HEK293 (cell line): ENCODE measurements around the gene PGAM5.

Source experiments
- CTCF ChIA-PET: fragments of 350-600 bp; formaldehyde crosslinking; extraction: SDS; loops from one replicate; lab custom pipeline; 2021; ENCODE audit warnings: antibody characterized with exemption; lab: Yijun Ruan, JAX
- POLR2A ChIA-PET: fragments of 300-600 bp; formaldehyde crosslinking; extraction: SDS; loops from one replicate; lab custom pipeline; 2020; ENCODE audit warnings: antibody characterized with exemption, inconsistent platforms; lab: Yijun Ruan, JAX
- H3K27ac ChIP-seq: fragments of 200-500 bp; sonication (Bioruptor generic); 2 replicates; pipeline ENCODE4 v1.5.1; 2014; ENCODE audit warnings: low read depth, low read length, control low read depth, inconsistent platforms; ENCODE audit errors: extremely low read depth
- H3K36me3 ChIP-seq, 2 experiments: fragments of 200-500 bp in 1 of 2; sonication (Bioruptor generic) in 1 of 2; 1 replicate in 1 of 2; 2 replicates in 1 of 2; pipeline ENCODE4 v1.5.1; 2014 to 2017; ENCODE audit warnings: inconsistent platforms in 2 of 2, low read length in 2 of 2; ENCODE audit not compliant: control insufficient read depth in 2 of 2, insufficient read depth in 1 of 2
- H3K4me1 ChIP-seq: fragments of 200-500 bp; sonication (Bioruptor generic); 2 replicates; pipeline ENCODE4 v1.5.1; 2014; ENCODE audit warnings: mild to moderate bottlenecking, low read length, inconsistent platforms; ENCODE audit not compliant: control insufficient read depth, insufficient read depth
- H3K4me3 ChIP-seq: 2 replicates; pipeline ENCODE4 v1.5.1; 2011; ENCODE audit warnings: low read depth, mild to moderate bottlenecking, control low read depth, low read length, moderate library complexity
- H3K9me3 ChIP-seq: fragments of 200-500 bp; sonication (Bioruptor generic); 2 replicates; pipeline ENCODE4 v1.5.1; 2014; ENCODE audit warnings: low read depth, low read length, inconsistent platforms; ENCODE audit not compliant: control insufficient read depth, insufficient read depth
- EGR2 ChIP-seq: fragments of 450-650 bp; formaldehyde crosslinking; IDR thresholded peaks from 2 replicates; pipeline ENCODE4 v1.5.1; 2016; ENCODE audit warnings: low read depth, missing biosample characterization, missing genetic modification characterization
- GLI2 ChIP-seq: fragments of 450-650 bp; formaldehyde crosslinking; IDR thresholded peaks from 2 replicates; pipeline ENCODE4; 2017; ENCODE audit warnings: missing biosample characterization, missing genetic modification characterization, low read depth, borderline replicate concordance
- KLF1 ChIP-seq: fragments of 450-650 bp; formaldehyde crosslinking; IDR thresholded peaks from 2 replicates; pipeline ENCODE4 v1.5.1; 2016; ENCODE audit warnings: missing biosample characterization, missing genetic modification characterization
- KLF8 ChIP-seq: fragments of 450-650 bp; formaldehyde crosslinking; IDR thresholded peaks from 2 replicates; pipeline ENCODE4 v1.5.1; 2016; ENCODE audit warnings: missing biosample characterization, missing genetic modification characterization
- SETDB1 ChIP-seq: IDR thresholded peaks from one replicate; pipeline ENCODE4 v1.6.1; 2017; ENCODE audit warnings: mild to moderate bottlenecking, low read length, moderate library complexity, mixed read lengths; ENCODE audit not compliant: insufficient read length
- ZFHX2 ChIP-seq: fragments of 450-650 bp; formaldehyde crosslinking; conservative IDR thresholded peaks from 2 replicates; pipeline ENCODE4 v1.5.1; 2016; ENCODE audit warnings: missing biosample characterization, missing genetic modification characterization
- ZFP3 ChIP-seq: fragments of 450-650 bp; formaldehyde crosslinking; IDR thresholded peaks from 2 replicates; pipeline ENCODE4 v1.5.1; 2016; ENCODE audit warnings: low read depth, missing biosample characterization, missing genetic modification characterization
- ZNF121 ChIP-seq: fragments of 450-650 bp; formaldehyde crosslinking; IDR thresholded peaks from 2 replicates; pipeline ENCODE4 v1.5.1; 2016; ENCODE audit warnings: missing biosample characterization, missing genetic modification characterization
- ZNF274 ChIP-seq, 2 experiments: fragments of 200-500 bp in 1 of 2; fragments of 450-650 bp in 1 of 2; sonication (Bioruptor generic) in 1 of 2; formaldehyde crosslinking in 1 of 2; IDR thresholded peaks; 2 replicates each; pipeline versions ENCODE4 v1.5.1 to v1.6.1; 2014 to 2016; ENCODE audit warnings: borderline replicate concordance in 1 of 2, inconsistent platforms in 1 of 2, low read length in 1 of 2, missing biosample characterization in 1 of 2, missing genetic modification characterization in 1 of 2
- ZNF426 ChIP-seq: fragments of 450-650 bp; formaldehyde crosslinking; IDR thresholded peaks from 2 replicates; pipeline ENCODE4 v1.5.1; 2017; ENCODE audit warnings: missing biosample characterization, missing genetic modification characterization, mild to moderate bottlenecking, inconsistent platforms, moderate library complexity
- ZNF548 ChIP-seq: fragments of 450-650 bp; formaldehyde crosslinking; IDR thresholded peaks from 2 replicates; pipeline ENCODE4 v1.5.1; 2016; ENCODE audit warnings: missing biosample characterization, missing genetic modification characterization
- TF ChIP-seq, protein P1 (sequence below): fragments of 450-650 bp; formaldehyde crosslinking; IDR thresholded peaks from 2 replicates; pipeline ENCODE4 v1.5.1; 2016; ENCODE audit warnings: missing biosample characterization, missing genetic modification characterization, low read depth
- TF ChIP-seq, protein P2 (sequence below): fragments of 450-650 bp; formaldehyde crosslinking; IDR thresholded peaks from 2 replicates; pipeline ENCODE4 v1.5.1; 2016; ENCODE audit warnings: missing biosample characterization, missing genetic modification characterization, borderline replicate concordance

Gene PGAM5

DNA sequence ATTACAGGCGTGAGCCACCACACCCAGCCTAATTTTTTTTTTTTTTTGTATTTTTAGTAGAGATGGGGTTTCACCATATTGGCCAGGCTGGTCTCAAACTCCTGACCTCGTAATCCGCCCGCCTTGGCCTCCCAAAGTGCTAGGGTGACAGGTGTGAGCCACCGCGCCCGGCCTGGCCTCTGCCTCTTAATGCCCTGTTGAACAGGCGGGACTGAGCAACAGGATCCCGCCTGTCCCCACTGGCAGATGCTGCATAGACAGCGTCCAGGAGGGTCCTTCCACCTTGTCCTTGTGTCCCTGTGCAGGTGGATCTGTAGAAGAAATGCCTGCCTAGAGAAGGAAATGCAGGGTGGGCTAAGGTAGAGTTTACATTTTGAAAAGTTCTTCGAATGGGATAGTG, 5.7 kb downstream of the PGAM5 start:
- TF ChIP-seq KLF1 (tag by site-specific recombination) = peak; percentile 57; the same call in 1 of the 2 replicates
- no peak for TF ChIP-seq GLI2 (tag by site-specific recombination)
- TF ChIP-seq, all 188 proteins: peak for 1
- Histone ChIP-seq H3K27ac (no peak overlapping the region), H3K36me3 (peaks cover 16 to 73% of the 10 kb centered on the region in 2 experiments; a peak in 2 of 3 replicates), H3K4me3 (no peak overlapping the region), H3K9me3 (no peaks in the 10 kb centered on the region), H3K4me1 (no peaks in the 10 kb centered on the region)
- ChIA-PET CTCF (no interaction called here), POLR2A (no interaction called here)

DNA sequence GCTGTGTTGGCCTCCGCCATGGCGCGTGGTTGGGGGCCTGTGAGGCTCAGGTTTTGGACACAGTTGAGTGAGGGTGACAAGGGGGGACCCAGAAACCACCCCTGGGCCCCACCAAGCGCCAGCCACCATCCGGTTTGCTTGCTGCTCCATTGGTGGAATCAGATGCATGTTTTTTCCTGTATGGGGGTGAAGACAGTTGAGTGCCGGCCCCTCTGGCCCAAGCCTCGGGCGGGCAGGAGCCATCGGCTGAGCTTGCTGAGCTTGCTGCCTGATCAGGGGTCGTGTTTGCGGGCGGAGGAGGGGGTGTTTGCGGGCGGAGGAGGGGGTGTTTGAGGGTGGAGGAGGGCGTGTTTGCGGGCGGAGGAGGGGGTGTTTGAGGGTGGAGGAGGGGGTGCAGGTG, 6.4 kb downstream of the PGAM5 start:
- TF ChIP-seq ZNF426 (tag by site-specific recombination) (no peak), SETDB1 (no peak), KLF1 (tag by site-specific recombination) (peak; percentile 99), ZNF121 (tag by site-specific recombination) (no peak), ZNF548 (no peak), ZFP3 (tag by site-specific recombination) (no peak), EGR2 (tag by site-specific recombination) (peak; percentile 74), KLF8 (tag by site-specific recombination) (peak; percentile 89), ZNF274 (IDR thresholded peaks at IDR 0.05; ENCODE audit: low read length) (no peak), ZNF274 (tag by site-specific recombination; IDR thresholded peaks at IDR 0.05; ENCODE audit: borderline replicate concordance) (no peak), ZFHX2 (tag by site-specific recombination) (peak; percentile 36)
- TF ChIP-seq, protein P1, sequence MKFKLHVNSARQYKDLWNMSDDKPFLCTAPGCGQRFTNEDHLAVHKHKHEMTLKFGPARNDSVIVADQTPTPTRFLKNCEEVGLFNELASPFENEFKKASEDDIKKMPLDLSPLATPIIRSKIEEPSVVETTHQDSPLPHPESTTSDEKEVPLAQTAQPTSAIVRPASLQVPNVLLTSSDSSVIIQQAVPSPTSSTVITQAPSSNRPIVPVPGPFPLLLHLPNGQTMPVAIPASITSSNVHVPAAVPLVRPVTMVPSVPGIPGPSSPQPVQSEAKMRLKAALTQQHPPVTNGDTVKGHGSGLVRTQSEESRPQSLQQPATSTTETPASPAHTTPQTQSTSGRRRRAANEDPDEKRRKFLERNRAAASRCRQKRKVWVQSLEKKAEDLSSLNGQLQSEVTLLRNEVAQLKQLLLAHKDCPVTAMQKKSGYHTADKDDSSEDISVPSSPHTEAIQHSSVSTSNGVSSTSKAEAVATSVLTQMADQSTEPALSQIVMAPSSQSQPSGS = no peak
- TF ChIP-seq, protein P2, sequence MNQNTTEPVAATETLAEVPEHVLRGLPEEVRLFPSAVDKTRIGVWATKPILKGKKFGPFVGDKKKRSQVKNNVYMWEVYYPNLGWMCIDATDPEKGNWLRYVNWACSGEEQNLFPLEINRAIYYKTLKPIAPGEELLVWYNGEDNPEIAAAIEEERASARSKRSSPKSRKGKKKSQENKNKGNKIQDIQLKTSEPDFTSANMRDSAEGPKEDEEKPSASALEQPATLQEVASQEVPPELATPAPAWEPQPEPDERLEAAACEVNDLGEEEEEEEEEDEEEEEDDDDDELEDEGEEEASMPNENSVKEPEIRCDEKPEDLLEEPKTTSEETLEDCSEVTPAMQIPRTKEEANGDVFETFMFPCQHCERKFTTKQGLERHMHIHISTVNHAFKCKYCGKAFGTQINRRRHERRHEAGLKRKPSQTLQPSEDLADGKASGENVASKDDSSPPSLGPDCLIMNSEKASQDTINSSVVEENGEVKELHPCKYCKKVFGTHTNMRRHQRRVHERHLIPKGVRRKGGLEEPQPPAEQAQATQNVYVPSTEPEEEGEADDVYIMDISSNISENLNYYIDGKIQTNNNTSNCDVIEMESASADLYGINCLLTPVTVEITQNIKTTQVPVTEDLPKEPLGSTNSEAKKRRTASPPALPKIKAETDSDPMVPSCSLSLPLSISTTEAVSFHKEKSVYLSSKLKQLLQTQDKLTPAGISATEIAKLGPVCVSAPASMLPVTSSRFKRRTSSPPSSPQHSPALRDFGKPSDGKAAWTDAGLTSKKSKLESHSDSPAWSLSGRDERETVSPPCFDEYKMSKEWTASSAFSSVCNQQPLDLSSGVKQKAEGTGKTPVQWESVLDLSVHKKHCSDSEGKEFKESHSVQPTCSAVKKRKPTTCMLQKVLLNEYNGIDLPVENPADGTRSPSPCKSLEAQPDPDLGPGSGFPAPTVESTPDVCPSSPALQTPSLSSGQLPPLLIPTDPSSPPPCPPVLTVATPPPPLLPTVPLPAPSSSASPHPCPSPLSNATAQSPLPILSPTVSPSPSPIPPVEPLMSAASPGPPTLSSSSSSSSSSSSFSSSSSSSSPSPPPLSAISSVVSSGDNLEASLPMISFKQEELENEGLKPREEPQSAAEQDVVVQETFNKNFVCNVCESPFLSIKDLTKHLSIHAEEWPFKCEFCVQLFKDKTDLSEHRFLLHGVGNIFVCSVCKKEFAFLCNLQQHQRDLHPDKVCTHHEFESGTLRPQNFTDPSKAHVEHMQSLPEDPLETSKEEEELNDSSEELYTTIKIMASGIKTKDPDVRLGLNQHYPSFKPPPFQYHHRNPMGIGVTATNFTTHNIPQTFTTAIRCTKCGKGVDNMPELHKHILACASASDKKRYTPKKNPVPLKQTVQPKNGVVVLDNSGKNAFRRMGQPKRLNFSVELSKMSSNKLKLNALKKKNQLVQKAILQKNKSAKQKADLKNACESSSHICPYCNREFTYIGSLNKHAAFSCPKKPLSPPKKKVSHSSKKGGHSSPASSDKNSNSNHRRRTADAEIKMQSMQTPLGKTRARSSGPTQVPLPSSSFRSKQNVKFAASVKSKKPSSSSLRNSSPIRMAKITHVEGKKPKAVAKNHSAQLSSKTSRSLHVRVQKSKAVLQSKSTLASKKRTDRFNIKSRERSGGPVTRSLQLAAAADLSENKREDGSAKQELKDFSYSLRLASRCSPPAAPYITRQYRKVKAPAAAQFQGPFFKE (tag by site-specific recombination) = no peak
- no peaks in the 10 kb centered on the region for H3K4me1 ChIP-seq
- H3K36me3 ChIP-seq = peaks cover 23 to 79% of the 10 kb centered on the region in 2 experiments; a peak in 2 of 3 replicates
- H3K9me3 ChIP-seq = no peaks in the 10 kb centered on the region
- CTCF ChIA-PET = no interaction called here
- no peak overlapping the region for H3K27ac ChIP-seq
- POLR2A ChIA-PET = no interaction called here
- no peak overlapping the region for H3K4me3 ChIP-seq
